Measurements from ENCODE around the gene CTNNB1. TPM values are rescaled to one million over a fixed set of nuclear protein-coding genes. Genes with fewer than 3 reads are reported as not detected.

CTNNB1 gene
- total RNA-seq, 1 donor from 2014 or later, result 1,006 TPM

- TF ChIP-seq CTCF (IDR thresholded peaks at IDR 0.05; ENCODE audit: insufficient read depth, low read length, severe bottlenecking), result no peak
- FAIRE-seq (no peak), DNase-seq (ENCODE audit: low read depth) (no peak)
- no peaks in the 10 kb centered on the region for H3K27me3 ChIP-seq (ENCODE audit: control insufficient read depth, insufficient read depth, low read length)
- no peaks in the 10 kb centered on the region for H3K36me3 ChIP-seq (ENCODE audit: control insufficient read depth, insufficient read depth, low read length)
- H3K4me3 ChIP-seq (ENCODE audit: low read depth, low read length), result no peak overlapping the region
Observed at GRCh38 chr3:41260063-41260450, 60.8 kb downstream of the CTNNB1 start.

GRCh38 chr3:41265011-41265545 lies 65.8 kb downstream of the CTNNB1 start:
- H3K27me3 ChIP-seq (ENCODE audit: control insufficient read depth, insufficient read depth, low read length), result no peaks in the 10 kb centered on the region
- DNase-seq (ENCODE audit: low read depth) (peak; percentile 45), FAIRE-seq (no peak)
- no peaks in the 10 kb centered on the region for H3K36me3 ChIP-seq (ENCODE audit: control insufficient read depth, insufficient read depth, low read length)
- no peak for TF ChIP-seq CTCF (IDR thresholded peaks at IDR 0.05; ENCODE audit: insufficient read depth, low read length, severe bottlenecking)
- no peak overlapping the region for H3K4me3 ChIP-seq (ENCODE audit: low read depth, low read length)

GRCh38 chr3:41265823-41266273 lies 66.5 kb downstream of the CTNNB1 start:
- Histone ChIP-seq H3K36me3 (ENCODE audit: control insufficient read depth, insufficient read depth, low read length) (no peaks in the 10 kb centered on the region), H3K27me3 (ENCODE audit: control insufficient read depth, insufficient read depth, low read length) (no peaks in the 10 kb centered on the region), H3K4me3 (ENCODE audit: low read depth, low read length) (no peak overlapping the region)
- DNase-seq (ENCODE audit: low read depth), result peak; percentile 53
- TF ChIP-seq CTCF (IDR thresholded peaks at IDR 0.05; ENCODE audit: insufficient read depth, low read length, severe bottlenecking), result no peak
- no peak for FAIRE-seq

- no peak for TF ChIP-seq CTCF (IDR thresholded peaks at IDR 0.05; ENCODE audit: insufficient read depth, low read length, severe bottlenecking)
- peak; percentile 99 for DNase-seq (ENCODE audit: low read depth)
- Histone ChIP-seq H3K4me3 (ENCODE audit: low read depth, low read length) (no peak overlapping the region), H3K36me3 (ENCODE audit: control insufficient read depth, insufficient read depth, low read length) (no peaks in the 10 kb centered on the region), H3K27me3 (ENCODE audit: control insufficient read depth, insufficient read depth, low read length) (no peaks in the 10 kb centered on the region)
- peak; percentile 76 for FAIRE-seq
Observed at GRCh38 chr3:41267975-41268640, 68.8 kb downstream of the CTNNB1 start.

GRCh38 chr3:41272667-41273066 lies 73.4 kb downstream of the CTNNB1 start:
- DNase-seq (ENCODE audit: low read depth) (no peak), FAIRE-seq (no peak)
- Histone ChIP-seq H3K4me3 (ENCODE audit: low read depth, low read length) (no peak overlapping the region), H3K36me3 (ENCODE audit: control insufficient read depth, insufficient read depth, low read length) (no peaks in the 10 kb centered on the region), H3K27me3 (ENCODE audit: control insufficient read depth, insufficient read depth, low read length) (no peaks in the 10 kb centered on the region)
- TF ChIP-seq CTCF (IDR thresholded peaks at IDR 0.05; ENCODE audit: insufficient read depth, low read length, severe bottlenecking), result no peak

All from bronchial epithelial cell (primary cell).